Amniotic epithelial cell (primary cell): ENCODE results near the gene LARGE2.
"Not testable (repeated sequence)": the region's sequence is repeated elsewhere in the genome, so short reads cannot be mapped to it uniquely, and the experiment has no call there.

Experiments
- DNase-seq: peaks from one replicate; pipeline ENCODE4 v3.0.0-alpha.2; 2010; ENCODE audit warnings: low read depth

Gene LARGE2

GRCh38 chr11:45896422-45896984 lies 26.0 kb upstream of the LARGE2 start:
- DNase-seq = no peak

- DNase-seq = no peak
These were observed 24.9 kb upstream of the LARGE2 start for GRCh38 chr11:45897556-45897955.

- no peak for DNase-seq
These were observed 23.4 kb upstream of the LARGE2 start for GRCh38 chr11:45899086-45899447.

GRCh38 chr11:45899448-45900174 lies 22.8 kb upstream of the LARGE2 start:
- peak; percentile 81 for DNase-seq

- not testable (repeated sequence) for DNase-seq
These were observed 22.2 kb upstream of the LARGE2 start for GRCh38 chr11:45900175-45900800.

GRCh38 chr11:45900916-45901617 lies 21.4 kb upstream of the LARGE2 start:
- DNase-seq = no peak

GRCh38 chr11:45901626-45902025 lies 20.8 kb upstream of the LARGE2 start:
- no peak for DNase-seq

- no peak for DNase-seq
These were observed 19.7 kb upstream of the LARGE2 start for GRCh38 chr11:45902452-45903380.

GRCh38 chr11:45904309-45904915 lies 18.0 kb upstream of the LARGE2 start:
- no peak for DNase-seq

GRCh38 chr11:45905095-45905494 lies 17.4 kb upstream of the LARGE2 start:
- no peak for DNase-seq

GRCh38 chr11:45905576-45905975 lies 16.9 kb upstream of the LARGE2 start:
- not testable (repeated sequence) for DNase-seq

GRCh38 chr11:45906096-45906682 lies 16.3 kb upstream of the LARGE2 start:
- no peak for DNase-seq

GRCh38 chr11:45906965-45907611 lies 15.4 kb upstream of the LARGE2 start, which contains the start of gene FREY1:
TSS of gene FREY1 (minus strand) at chr11:45907271. CDS start at chr11:45907245, 26 bp downstream.
- DNase-seq = peak; percentile 40

- DNase-seq = no peak
These were observed 14.5 kb upstream of the LARGE2 start for GRCh38 chr11:45907911-45908370.

- no peak for DNase-seq
These were observed 12.6 kb upstream of the LARGE2 start for GRCh38 chr11:45909594-45910475.

GRCh38 chr11:45910623-45911022 lies 11.8 kb upstream of the LARGE2 start:
- DNase-seq = no peak

GRCh38 chr11:45913514-45913913 lies 8.9 kb upstream of the LARGE2 start:
- no peak for DNase-seq

- no peak for DNase-seq
These were observed 8.4 kb upstream of the LARGE2 start for GRCh38 chr11:45913942-45914635.

GRCh38 chr11:45915446-45915845 lies 7.0 kb upstream of the LARGE2 start:
- DNase-seq = no peak
